ENCODE measurements around the gene TNFSF9.

- no peak for TF ChIP-seq POLR2A (IDR thresholded peaks at IDR 0.05)
- TF ChIP-seq, protein P1, sequence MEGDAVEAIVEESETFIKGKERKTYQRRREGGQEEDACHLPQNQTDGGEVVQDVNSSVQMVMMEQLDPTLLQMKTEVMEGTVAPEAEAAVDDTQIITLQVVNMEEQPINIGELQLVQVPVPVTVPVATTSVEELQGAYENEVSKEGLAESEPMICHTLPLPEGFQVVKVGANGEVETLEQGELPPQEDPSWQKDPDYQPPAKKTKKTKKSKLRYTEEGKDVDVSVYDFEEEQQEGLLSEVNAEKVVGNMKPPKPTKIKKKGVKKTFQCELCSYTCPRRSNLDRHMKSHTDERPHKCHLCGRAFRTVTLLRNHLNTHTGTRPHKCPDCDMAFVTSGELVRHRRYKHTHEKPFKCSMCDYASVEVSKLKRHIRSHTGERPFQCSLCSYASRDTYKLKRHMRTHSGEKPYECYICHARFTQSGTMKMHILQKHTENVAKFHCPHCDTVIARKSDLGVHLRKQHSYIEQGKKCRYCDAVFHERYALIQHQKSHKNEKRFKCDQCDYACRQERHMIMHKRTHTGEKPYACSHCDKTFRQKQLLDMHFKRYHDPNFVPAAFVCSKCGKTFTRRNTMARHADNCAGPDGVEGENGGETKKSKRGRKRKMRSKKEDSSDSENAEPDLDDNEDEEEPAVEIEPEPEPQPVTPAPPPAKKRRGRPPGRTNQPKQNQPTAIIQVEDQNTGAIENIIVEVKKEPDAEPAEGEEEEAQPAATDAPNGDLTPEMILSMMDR (IDR thresholded peaks at IDR 0.05) = no peak
These were observed 2.8 kb upstream of the TNFSF9 start for GRCh38 chr19:6527893-6528543.

Data from Peyer's patch (tissue), 4 donors.